Stomach (tissue), 9 donors: Measurements from ENCODE around the gene NNMT. TPM values are rescaled to one million over a fixed set of nuclear protein-coding genes. Genes with fewer than 3 reads are reported as not detected.
A peak's percentile ranks its signal among the peaks of the same experiment; 100 is the strongest.

Source experiments
- DNase-seq, 2 donors: peaks; one replicate each; pipeline versions ENCODE4 v3.0.0 to v3.0.0-alpha.2; 2013 to 2019
- H3K27ac ChIP-seq, 5 donors: fragments of 200-600 bp in 4 of 5; sonication (generic) in 4 of 5; one replicate each; pipeline ENCODE4 v1.5.1; 2013 to 2019; ENCODE audit warnings: mild to moderate bottlenecking in 1 of 5, moderate library complexity in 1 of 5
- H3K27me3 ChIP-seq, 3 donors: fragments of 200-600 bp; sonication (generic); one replicate each; pipeline ENCODE4 v1.5.1; 2017 to 2019; ENCODE audit warnings: mixed run types in 1 of 3
- H3K36me3 ChIP-seq, 4 donors: fragments of 200-600 bp; sonication (generic); 1 replicate in 3 of 4; 2 replicates in 1 of 4; pipeline ENCODE4 v1.5.1; 2016 to 2019
- H3K4me1 ChIP-seq, 4 donors: fragments of 200-600 bp; sonication (generic); one replicate each; pipeline ENCODE4 v1.5.1; 2016 to 2019
- H3K4me3 ChIP-seq, 4 donors: fragments of 200-600 bp; sonication (generic) in 3 of 4; one replicate each; pipeline ENCODE4 v1.5.1; 2016 to 2019; ENCODE audit warnings: mild to moderate bottlenecking in 1 of 4
- H3K9me3 ChIP-seq, 4 donors: fragments of 200-600 bp; sonication (generic); one replicate each; pipeline ENCODE4 v1.5.1; 2016 to 2019
- CTCF ChIP-seq, 7 experiments: fragments of 450-650 bp in 4 of 7; fragments of 200-600 bp in 3 of 7; sonication (generic) in 3 of 7; IDR thresholded peaks; one replicate each; pipeline ENCODE4 v1.5.1; 2016 to 2019; ENCODE audit warnings: antibody characterized with exemption in 7 of 7, control low read depth in 2 of 7, mild to moderate bottlenecking in 1 of 7
- EP300 ChIP-seq: sonication (generic); formaldehyde crosslinking; IDR thresholded peaks from one replicate; pipeline ENCODE4 v1.6.1; 2017; ENCODE audit warnings: antibody characterized with exemption
- POLR2A ChIP-seq, 4 donors: fragments of 450-650 bp; IDR thresholded peaks; one replicate each; pipeline ENCODE4 v1.6.1; 2016; ENCODE audit warnings: antibody characterized with exemption in 4 of 4, control low read depth in 2 of 4, mild to moderate bottlenecking in 1 of 4, moderate library complexity in 1 of 4
- POLR2AphosphoS5 ChIP-seq, 3 donors: sonication (generic); formaldehyde crosslinking; IDR thresholded peaks; one replicate each; pipeline ENCODE4 v1.6.1; 2016; ENCODE audit warnings: antibody characterized with exemption in 3 of 3
- WGBS, 5 donors: extraction: QIAGEN DNeasy Blood & Tissue Kit in 3 of 5; methylation state at CpG; one replicate each; pipeline versions ENCODE4 v1.1.5 to v1.1.7; 2013 to 2018; 5-methylcytosine and 5-hydroxymethylcytosine counted together
- intact Hi-C: fragments of 100-400 bp; cut with DNase I; formaldehyde crosslinking; loops from one replicate; pipeline ENCODE4 v1.15.1; 2023; ENCODE audit warnings: low total_unique reads
- polyA plus RNA-seq, 3 donors: library from polyadenylated mRNA; stranded (reverse); fragments of 200-250 nt; gene quantifications; one replicate each; pipeline ENCODE4 v1.2.3, GENCODE V29; 2013
- total RNA-seq, 5 donors: library from RNA; depleted of rRNA; stranded (reverse); fragments of >200 nt; gene quantifications; one replicate each; pipeline versions ENCODE4 v1.1.0 to v1.2.3, GENCODE V29; 2014 to 2016
- donor health status: healthy with polysubstance abuse.
- donor health status: Bipolar disorder and iron deficiency.
- donor health status: healthy.

Gene NNMT
- total and polyA plus RNA-seq, 8 donors: 35.1 to 451 (median 279) TPM

GRCh38 chr11:114255289-114255688 lies 40.9 kb upstream of the NNMT start:
- Histone ChIP-seq H3K9me3 (no peaks in the 10 kb centered on the region), H3K36me3 (peaks cover 20 to 55% (median 54%) of the 10 kb centered on the region in 4 donors), H3K27ac (peak overlapping the region in 1 of 5 donors; percentile 35), H3K4me1 (peaks cover 30 to 59% (median 45%) of the 10 kb centered on the region in 4 donors), H3K4me3 (no peak overlapping the region), H3K27me3 (no peaks in the 10 kb centered on the region)
- no peak for DNase-seq
- 83 to 91% (median 88%) methylated on average over 11 of the region's 11 CpGs for WGBS, 5 donors
- intact Hi-C loops: loop anchor here (10.0 kb wide), 2 partner anchors 50 to 200 kb away; partner anchors contain the start of gene ZBTB16
- TF ChIP-seq CTCF (IDR thresholded peaks at IDR 0.05): no peak
- no peak for TF ChIP-seq POLR2AphosphoS5 (IDR thresholded peaks at IDR 0.05)
- no peak for TF ChIP-seq EP300
- no peak for TF ChIP-seq POLR2A (IDR thresholded peaks at IDR 0.05)

- H3K27me3 ChIP-seq: no peaks in the 10 kb centered on the region
- intact Hi-C loops: loop anchor here (10.0 kb wide), 2 partner anchors 52 to 202 kb away; partner anchors contain the start of gene ZBTB16
- no peak for TF ChIP-seq POLR2AphosphoS5 (IDR thresholded peaks at IDR 0.05)
- TF ChIP-seq CTCF (IDR thresholded peaks at IDR 0.05): no peak
- TF ChIP-seq EP300: no peak
- no peak for TF ChIP-seq POLR2A (IDR thresholded peaks at IDR 0.05)
- no peak overlapping the region for H3K4me3 ChIP-seq
- DNase-seq: no peak
- 87 to 92% (median 90%) methylated on average over 20 of the region's 20 CpGs for WGBS, 5 donors
- peaks cover 37 to 59% (median 53%) of the 10 kb centered on the region in 4 donors for H3K4me1 ChIP-seq
- H3K9me3 ChIP-seq: no peaks in the 10 kb centered on the region
- H3K36me3 ChIP-seq: peaks cover 9 to 44% (median 43%) of the 10 kb centered on the region in 4 donors
- H3K27ac ChIP-seq: peak overlapping the region in 4 of 5 donors; percentile 65 to 84 (median 70)
Measured at GRCh38 chr11:114256176-114256966, 39.8 kb upstream of the NNMT start.

- intact Hi-C loops: loop anchor here (10.0 kb wide), 2 partner anchors 52 to 202 kb away; partner anchors contain the start of gene ZBTB16
- Histone ChIP-seq H3K27me3 (no peaks in the 10 kb centered on the region), H3K36me3 (peaks cover 7 to 38% (median 38%) of the 10 kb centered on the region in 4 donors), H3K27ac (peak overlapping the region in 4 of 5 donors; percentile 65 to 84 (median 70)), H3K9me3 (no peaks in the 10 kb centered on the region), H3K4me1 (peaks cover 37 to 59% (median 51%) of the 10 kb centered on the region in 4 donors), H3K4me3 (no peak overlapping the region)
- WGBS, 5 donors: 89 to 95% (median 93%) methylated on average over 3 to 10 of the region's 10 CpGs
- no peak for TF ChIP-seq CTCF (IDR thresholded peaks at IDR 0.05)
- no peak for DNase-seq
Measured at GRCh38 chr11:114256967-114257286, 39.3 kb upstream of the NNMT start.

GRCh38 chr11:114257621-114258558 lies 38.3 kb upstream of the NNMT start:
- H3K27ac ChIP-seq: peak overlapping the region in 4 of 5 donors; percentile 65 to 84 (median 70)
- whole genome bisulfite sequencing, 5 donors: 37 to 51% (median 41%) methylated on average over 18 to 29 of the region's 29 CpGs
- peak in 1 of 2 donors; percentile 79 for DNase-seq

More at GRCh38 chr11:114257621-114258558, 38.3 kb upstream of the NNMT start:
- Histone ChIP-seq H3K27me3 (no peaks in the 10 kb centered on the region), H3K4me1 (peaks cover 37 to 65% (median 56%) of the 10 kb centered on the region in 4 donors), H3K36me3 (peaks cover 7 to 30% (median 29%) of the 10 kb centered on the region in 4 donors), H3K9me3 (no peaks in the 10 kb centered on the region), H3K4me3 (peak overlapping the region in 3 of 4 donors; percentile 0 to 11 (median 7))
- intact Hi-C loops: loop anchor here (10.0 kb wide), 2 partner anchors 53 to 203 kb away; partner anchors contain the start of gene ZBTB16
- TF ChIP-seq EP300: no peak
- TF ChIP-seq POLR2AphosphoS5 (IDR thresholded peaks at IDR 0.05): peak in 1 of 3 donors; percentile 5
- TF ChIP-seq CTCF (IDR thresholded peaks at IDR 0.05): peak in 1 of 7 experiments; percentile 13
- TF ChIP-seq POLR2A (IDR thresholded peaks at IDR 0.05): no peak
